Non-pigmented ciliary epithelial cell (primary cell): ENCODE data around the gene DRC7.
"Not testable (repeated sequence)": the region's sequence is repeated elsewhere in the genome, so short reads cannot be mapped to it uniquely, and the experiment has no call there.

Source experiments
- DNase-seq: peaks from one replicate; pipeline ENCODE4 v3.0.0-alpha.2; 2010; ENCODE audit warnings: low read depth

Gene DRC7

GRCh38 chr16:57713596-57713995 is 19.0 kb downstream of the DRC7 start:
- DNase-seq, result no peak

GRCh38 chr16:57714047-57714446 is 19.4 kb downstream of the DRC7 start:
- no peak for DNase-seq

- DNase-seq, result no peak
Observed at GRCh38 chr16:57720142-57720575, 25.6 kb downstream of the DRC7 start.

- no peak for DNase-seq
Observed at GRCh38 chr16:57721356-57722209, 27.0 kb downstream of the DRC7 start.

GRCh38 chr16:57722210-57722499 is 27.5 kb downstream of the DRC7 start:
- no peak for DNase-seq

GRCh38 chr16:57722651-57723050 is 28.0 kb downstream of the DRC7 start:
- no peak for DNase-seq

GRCh38 chr16:57723170-57723569 is 28.6 kb downstream of the DRC7 start:
- DNase-seq, result no peak

GRCh38 chr16:57724531-57724930 is 29.9 kb downstream of the DRC7 start:
- no peak for DNase-seq

GRCh38 chr16:57725151-57725550 is 30.5 kb downstream of the DRC7 start:
- no peak for DNase-seq

- no peak for DNase-seq
Observed at GRCh38 chr16:57725554-57725953, 30.9 kb downstream of the DRC7 start.

- DNase-seq, result no peak
Observed at GRCh38 chr16:57725976-57726375, 31.4 kb downstream of the DRC7 start.

- DNase-seq, result no peak
Observed at GRCh38 chr16:57726433-57726947, 31.9 kb downstream of the DRC7 start.

- no peak for DNase-seq
Observed at GRCh38 chr16:57727610-57728009, 33.0 kb downstream of the DRC7 start.

- DNase-seq, result no peak
Observed at GRCh38 chr16:57728336-57729181, 34.0 kb downstream of the DRC7 start.

GRCh38 chr16:57729182-57729484 is 34.5 kb downstream of the DRC7 start:
- DNase-seq, result no peak

- DNase-seq, result not testable (repeated sequence)
Observed at GRCh38 chr16:57729852-57730251, 35.2 kb downstream of the DRC7 start.

- DNase-seq, result no peak
Observed at GRCh38 chr16:57730771-57731730, 36.4 kb downstream of the DRC7 start.

GRCh38 chr16:57732037-57732436 is 37.4 kb downstream of the DRC7 start:
- no peak for DNase-seq

GRCh38 chr16:57732714-57733113 is 38.1 kb downstream of the DRC7 start:
- DNase-seq, result no peak

- no peak for DNase-seq
Observed at GRCh38 chr16:57734308-57734924, 39.8 kb downstream of the DRC7 start.

GRCh38 chr16:57734925-57735754 is 40.5 kb downstream of the DRC7 start:
- DNase-seq, result peak; percentile 100
